IPS-18a (cell line): Measurements from ENCODE around the gene HIVEP3.

ENCODE experiments used
- H3K27ac ChIP-seq: one replicate; pipeline ENCODE4 v1.5.1; 2013; ENCODE audit warnings: low read length
- H3K27me3 ChIP-seq: one replicate; pipeline ENCODE4 v1.6.1; 2013; ENCODE audit warnings: mild to moderate bottlenecking, low read length; ENCODE audit not compliant: control insufficient read depth, insufficient read depth
- H3K36me3 ChIP-seq: one replicate; pipeline ENCODE4 v1.6.1; 2013; ENCODE audit warnings: low read depth, low read length; ENCODE audit not compliant: control insufficient read depth
- H3K4me1 ChIP-seq: one replicate; pipeline ENCODE4 v1.6.1; 2013; ENCODE audit warnings: low read depth, low read length; ENCODE audit not compliant: control insufficient read depth
- H3K4me3 ChIP-seq: one replicate; pipeline ENCODE4 v1.5.1; 2013; ENCODE audit warnings: low read length
- H3K9ac ChIP-seq: one replicate; pipeline ENCODE4 v1.6.1; 2013; ENCODE audit warnings: mild to moderate bottlenecking, low read length, moderate library complexity
- H3K9me3 ChIP-seq: one replicate; pipeline ENCODE4 v1.6.1; 2013; ENCODE audit warnings: low read depth, low read length; ENCODE audit not compliant: control insufficient read depth

HIVEP3 gene

DNA sequence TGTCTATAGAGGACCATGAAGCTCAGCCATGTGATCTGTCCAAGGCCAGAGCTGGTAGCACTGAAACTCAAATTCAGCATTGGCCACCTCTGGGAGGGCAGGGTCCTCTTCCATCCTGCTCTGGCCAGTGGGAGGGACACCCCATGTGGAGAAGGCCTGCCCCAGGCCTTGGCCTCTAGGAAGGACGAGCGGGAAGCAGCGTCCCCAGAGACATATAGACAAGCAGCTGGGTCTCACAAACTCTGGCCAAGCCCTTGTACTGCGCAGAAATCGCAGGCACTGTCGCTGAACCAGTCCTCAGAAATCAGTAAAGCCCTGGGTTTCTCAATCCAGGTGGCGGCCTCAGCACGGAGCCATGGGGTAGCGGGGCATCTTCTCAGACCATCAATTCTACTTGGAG, 180.7 kb downstream of the HIVEP3 start:
- Histone ChIP-seq H3K4me1 (peaks cover 6% of the 10 kb centered on the region), H3K4me3 (no peak overlapping the region), H3K27ac (no peak overlapping the region), H3K9me3 (no peaks in the 10 kb centered on the region), H3K27me3 (peaks cover 4% of the 10 kb centered on the region), H3K9ac (no peak overlapping the region), H3K36me3 (no peaks in the 10 kb centered on the region)

DNA sequence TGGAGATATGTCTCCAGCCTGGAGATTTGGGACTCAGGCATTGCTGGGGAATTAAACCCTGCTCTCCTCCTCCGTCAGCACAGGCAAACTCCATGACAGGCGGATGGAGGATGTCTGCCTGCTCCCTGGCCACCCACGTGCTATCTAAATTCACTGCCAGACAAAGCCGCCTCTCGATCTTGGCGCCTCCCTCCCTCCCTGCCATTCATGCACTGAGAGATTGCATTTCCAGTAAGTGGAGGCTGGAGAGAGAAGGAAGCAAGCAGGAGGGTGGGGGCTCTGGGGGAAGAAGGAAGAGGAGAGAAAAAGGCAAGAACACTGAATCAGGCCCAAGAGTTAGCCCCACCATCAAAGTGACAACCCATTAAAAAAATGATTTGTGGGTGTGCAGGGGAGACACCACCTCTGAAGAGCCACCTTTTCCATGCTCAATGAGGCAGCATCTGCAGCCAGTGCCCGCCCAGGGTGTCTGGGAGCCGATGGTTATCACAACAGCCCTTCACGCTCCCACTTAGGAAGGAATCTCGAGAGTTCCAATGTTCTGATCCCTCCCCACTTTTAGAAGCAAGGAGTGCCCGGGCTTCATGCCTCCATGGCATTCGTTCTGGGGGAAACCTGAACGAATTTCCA, 183.0 kb downstream of the HIVEP3 start:
- peaks cover 6% of the 10 kb centered on the region for H3K4me1 ChIP-seq

GRCh38 chr1:41735139-41735538, 183.6 kb downstream of the HIVEP3 start:
- H3K27me3 ChIP-seq = peaks cover 4% of the 10 kb centered on the region
- no peak overlapping the region for H3K27ac ChIP-seq
- no peak overlapping the region for H3K9ac ChIP-seq
- no peak overlapping the region for H3K4me3 ChIP-seq
- H3K4me1 ChIP-seq = peaks cover 6% of the 10 kb centered on the region
- no peaks in the 10 kb centered on the region for H3K36me3 ChIP-seq
- H3K9me3 ChIP-seq = no peaks in the 10 kb centered on the region

More for the DNA sequence above, 183.0 kb downstream of the HIVEP3 start:
- no peak overlapping the region for H3K27ac ChIP-seq
- no peak overlapping the region for H3K4me3 ChIP-seq
- H3K9ac ChIP-seq = no peak overlapping the region
- H3K36me3 ChIP-seq = no peaks in the 10 kb centered on the region
- peaks cover 4% of the 10 kb centered on the region for H3K27me3 ChIP-seq
- no peaks in the 10 kb centered on the region for H3K9me3 ChIP-seq

DNA sequence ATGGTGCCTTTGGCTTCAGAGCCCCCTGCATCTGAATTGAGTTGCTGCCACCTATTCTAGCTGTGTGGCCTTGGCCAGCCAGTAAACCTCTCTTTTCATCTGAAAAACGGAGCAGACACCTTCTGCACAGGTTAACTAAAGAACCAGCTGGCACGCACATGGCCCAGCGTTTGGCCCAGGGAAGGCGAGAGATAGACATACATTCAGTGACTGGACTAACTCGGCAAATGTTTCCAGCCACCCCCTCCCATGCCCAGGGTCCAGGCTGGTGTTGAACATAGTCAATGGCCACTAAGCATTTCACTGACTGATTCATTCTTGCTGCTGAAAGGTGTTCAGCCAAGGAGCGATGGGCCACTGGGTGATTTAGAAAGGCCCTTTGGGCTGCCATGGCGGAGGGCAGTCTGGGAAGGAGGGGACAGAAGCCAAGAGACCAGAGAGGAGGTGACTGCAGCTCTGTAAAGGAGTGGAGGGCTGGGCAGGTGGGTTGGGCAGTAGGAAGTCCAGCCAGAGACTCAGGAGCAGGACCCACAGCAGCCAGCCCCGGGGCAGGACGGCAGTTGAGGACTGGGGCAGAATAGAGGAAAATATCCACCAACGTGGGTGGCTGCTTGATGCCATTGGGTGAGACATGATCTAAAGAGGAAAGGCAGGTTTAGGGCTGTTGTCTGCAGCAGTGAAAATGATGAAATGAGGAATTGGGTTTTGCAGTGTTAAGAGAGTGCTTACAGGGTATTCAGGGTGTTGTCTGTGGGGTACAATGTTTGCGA, 184.3 kb downstream of the HIVEP3 start:
- no peak overlapping the region for H3K4me3 ChIP-seq
- no peak overlapping the region for H3K27ac ChIP-seq
- H3K27me3 ChIP-seq = peaks cover 4% of the 10 kb centered on the region
- H3K4me1 ChIP-seq = peaks cover 6% of the 10 kb centered on the region
- H3K9me3 ChIP-seq = no peaks in the 10 kb centered on the region
- no peak overlapping the region for H3K9ac ChIP-seq
- no peaks in the 10 kb centered on the region for H3K36me3 ChIP-seq

- Histone ChIP-seq H3K27ac (no peak overlapping the region), H3K4me1 (peaks cover 6% of the 10 kb centered on the region), H3K9ac (no peak overlapping the region), H3K4me3 (no peak overlapping the region), H3K9me3 (no peaks in the 10 kb centered on the region), H3K27me3 (peaks cover 4% of the 10 kb centered on the region), H3K36me3 (no peaks in the 10 kb centered on the region)
Observed at GRCh38 chr1:41733725-41734124, 185.0 kb downstream of the HIVEP3 start.

DNA sequence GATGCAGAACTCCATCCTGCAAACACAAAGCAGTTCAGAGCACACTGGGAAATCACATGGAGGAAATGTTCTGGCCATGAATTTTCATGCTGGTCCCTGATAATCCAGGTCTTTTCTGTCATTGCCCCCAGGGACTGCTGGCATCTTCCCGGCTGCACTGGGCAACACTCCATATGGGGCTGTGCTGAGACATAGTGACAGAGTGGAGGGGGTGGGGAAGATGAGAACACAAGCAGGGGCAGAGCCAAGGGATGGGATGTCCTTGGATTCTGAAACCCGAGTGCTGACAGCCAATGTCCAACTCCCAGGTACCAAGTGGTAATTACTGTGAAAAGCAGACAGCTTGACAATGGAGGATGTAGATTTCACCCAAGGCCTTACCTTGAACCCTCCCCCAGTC, 185.7 kb downstream of the HIVEP3 start:
- H3K27ac ChIP-seq = no peak overlapping the region
- H3K9me3 ChIP-seq = no peaks in the 10 kb centered on the region
- H3K4me3 ChIP-seq = no peak overlapping the region

GRCh38 chr1:41731516-41732030, 187.1 kb downstream of the HIVEP3 start:
- peaks cover 4% of the 10 kb centered on the region for H3K27me3 ChIP-seq
- H3K36me3 ChIP-seq = no peaks in the 10 kb centered on the region
- no peak overlapping the region for H3K4me3 ChIP-seq
- no peak overlapping the region for H3K27ac ChIP-seq
- peaks cover 6% of the 10 kb centered on the region for H3K4me1 ChIP-seq
- H3K9ac ChIP-seq = no peak overlapping the region
- no peaks in the 10 kb centered on the region for H3K9me3 ChIP-seq

More for the DNA sequence above, 185.7 kb downstream of the HIVEP3 start:
- H3K27me3 ChIP-seq = peaks cover 4% of the 10 kb centered on the region
- H3K9ac ChIP-seq = no peak overlapping the region
- peaks cover 6% of the 10 kb centered on the region for H3K4me1 ChIP-seq
- no peaks in the 10 kb centered on the region for H3K36me3 ChIP-seq

DNA sequence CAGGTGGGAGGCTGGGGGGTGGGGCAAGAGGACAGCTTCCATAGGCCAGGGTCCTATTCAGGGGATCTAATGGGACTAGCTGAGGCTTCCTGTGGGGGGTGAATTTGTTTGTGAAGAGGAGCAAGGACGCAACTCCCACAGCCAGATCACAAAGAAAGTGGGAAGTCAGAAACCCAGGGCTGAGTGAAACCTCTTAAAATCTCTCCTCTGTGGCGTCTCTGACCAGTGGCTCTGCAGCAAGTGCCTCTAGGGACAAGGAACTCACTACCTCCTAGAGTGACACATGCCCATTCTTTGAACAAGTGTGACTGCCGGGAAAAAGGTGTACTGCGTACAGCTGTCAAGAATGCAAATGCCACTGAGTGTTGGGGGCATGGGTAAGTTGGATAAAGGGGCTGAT, 187.9 kb downstream of the HIVEP3 start:
- Histone ChIP-seq H3K36me3 (no peaks in the 10 kb centered on the region), H3K27me3 (no peaks in the 10 kb centered on the region), H3K9ac (no peak overlapping the region), H3K4me3 (no peak overlapping the region), H3K9me3 (no peaks in the 10 kb centered on the region), H3K4me1 (peaks cover 1% of the 10 kb centered on the region), H3K27ac (no peak overlapping the region)

DNA sequence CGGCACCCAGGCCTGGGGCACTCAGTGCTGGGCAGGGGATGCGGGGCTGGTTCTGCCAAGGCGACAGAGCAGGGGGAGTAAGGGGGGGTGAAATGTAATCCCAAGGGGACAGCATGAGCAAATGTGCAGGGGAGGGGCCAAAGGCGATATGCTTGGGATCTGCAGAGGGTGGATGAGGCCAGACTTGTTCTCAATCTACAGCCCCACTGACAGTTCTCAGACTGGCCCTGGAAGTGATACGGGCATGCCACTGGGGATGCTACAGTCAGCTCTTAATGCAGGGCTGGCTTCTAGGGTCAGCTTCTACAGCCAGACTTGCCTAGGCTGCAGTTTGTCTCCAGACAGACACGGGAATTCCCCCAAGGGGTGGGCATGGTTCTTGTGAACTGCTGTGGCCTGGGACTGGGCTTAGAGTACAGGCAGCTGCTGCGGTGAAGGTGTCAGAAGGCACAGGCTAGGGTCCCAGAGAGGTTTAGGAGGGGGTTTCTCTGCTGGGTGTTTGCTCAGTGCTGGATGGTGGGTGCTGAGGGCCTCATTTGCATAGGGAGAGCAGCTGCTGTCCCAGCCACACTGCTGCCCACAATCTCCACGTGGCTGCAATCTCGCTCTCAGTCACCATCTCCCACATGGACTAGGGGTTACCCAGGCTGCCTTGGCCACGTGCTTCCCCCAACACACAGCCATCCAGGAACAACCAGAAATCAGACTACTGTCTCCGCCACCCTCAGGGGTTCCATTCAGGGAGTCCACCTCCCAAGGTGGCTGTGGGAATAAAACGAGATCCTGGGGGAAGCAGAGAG, 190.1 kb downstream of the HIVEP3 start:
- Histone ChIP-seq H3K4me3 (no peak overlapping the region), H3K27ac (no peak overlapping the region), H3K27me3 (no peaks in the 10 kb centered on the region), H3K4me1 (no peaks in the 10 kb centered on the region), H3K36me3 (no peaks in the 10 kb centered on the region), H3K9me3 (no peaks in the 10 kb centered on the region), H3K9ac (no peak overlapping the region)

DNA sequence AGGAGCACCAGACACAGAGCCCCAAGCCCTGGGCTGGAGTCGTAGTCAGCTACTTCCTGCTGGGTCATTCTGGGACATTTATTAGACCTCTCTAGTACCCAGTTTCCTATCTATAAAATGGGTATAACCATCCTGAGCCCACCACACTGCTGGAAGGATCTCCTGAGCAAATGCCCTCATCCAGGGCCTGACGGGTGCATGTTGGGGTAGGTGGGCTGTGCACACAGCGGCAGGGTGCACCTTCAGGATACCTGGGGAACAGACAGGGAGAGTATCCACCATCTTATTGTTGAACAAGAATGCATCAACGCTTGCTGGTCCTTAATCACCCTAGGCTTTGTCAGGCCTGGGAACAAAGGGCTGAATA, 191.0 kb downstream of the HIVEP3 start:
- H3K36me3 ChIP-seq = no peaks in the 10 kb centered on the region
- H3K9ac ChIP-seq = no peak overlapping the region
- no peaks in the 10 kb centered on the region for H3K4me1 ChIP-seq
- H3K9me3 ChIP-seq = no peaks in the 10 kb centered on the region
- no peaks in the 10 kb centered on the region for H3K27me3 ChIP-seq
- H3K4me3 ChIP-seq = no peak overlapping the region
- H3K27ac ChIP-seq = no peak overlapping the region

- Histone ChIP-seq H3K27ac (no peak overlapping the region), H3K4me1 (no peaks in the 10 kb centered on the region), H3K9me3 (no peaks in the 10 kb centered on the region), H3K27me3 (no peaks in the 10 kb centered on the region), H3K4me3 (no peak overlapping the region), H3K9ac (no peak overlapping the region), H3K36me3 (no peaks in the 10 kb centered on the region)
Observed at GRCh38 chr1:41726899-41727748, 191.6 kb downstream of the HIVEP3 start.
